ENCODE data around the gene IFT172.
"Not testable (repeated sequence)": the region's sequence is repeated elsewhere in the genome, so short reads cannot be mapped to it uniquely, and the experiment has no call there.

The IFT172 gene

DNA sequence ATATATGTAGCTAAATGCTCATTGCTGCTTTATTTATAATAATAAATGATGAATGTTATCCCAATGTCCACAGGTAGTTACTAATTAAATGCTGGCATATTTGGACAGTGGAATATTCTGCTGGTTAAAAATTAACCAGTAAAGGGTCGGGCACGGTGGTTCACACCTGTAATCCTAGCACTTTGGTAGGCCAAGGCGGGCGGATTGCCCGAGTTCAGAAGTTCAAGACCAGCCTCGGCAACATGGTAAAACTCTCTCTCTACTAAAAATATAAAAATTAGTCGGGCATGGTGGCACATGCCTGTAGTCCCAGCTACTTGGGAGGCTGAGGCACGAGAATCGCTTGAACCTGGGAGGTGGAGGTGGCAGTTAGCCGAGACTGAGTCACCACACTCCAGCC is 64.5 kb downstream of the IFT172 start:
- not testable (repeated sequence) for DNase-seq

GRCh38 chr2:27422958-27423357 is 66.6 kb downstream of the IFT172 start:
- no peak for DNase-seq

DNA sequence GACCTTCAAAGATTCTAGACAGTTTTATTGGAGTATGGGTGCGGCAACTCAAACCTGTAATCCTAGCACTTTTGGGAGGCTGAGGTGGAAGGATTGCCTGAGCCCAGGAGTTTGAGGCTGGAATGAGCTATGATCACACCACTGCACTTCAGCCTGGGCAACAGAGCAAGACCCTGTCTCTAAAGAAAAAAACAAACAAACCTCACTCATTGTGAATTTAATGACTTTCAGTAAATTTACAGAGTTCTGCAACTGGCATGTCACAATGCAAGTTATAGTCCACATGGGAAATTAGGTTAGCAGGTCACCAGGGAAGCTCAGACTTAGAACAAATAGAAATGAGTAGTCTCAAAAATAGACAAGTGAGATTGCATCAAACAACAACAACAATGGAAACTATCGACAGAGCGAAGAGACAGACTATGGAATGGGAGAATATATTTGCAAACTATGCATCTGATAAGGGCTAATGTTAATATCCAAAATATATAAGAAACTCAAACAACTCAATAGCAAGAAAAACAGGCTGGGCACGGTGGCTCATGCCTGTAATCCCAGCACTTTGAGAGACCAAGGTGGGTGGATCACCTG is 67.8 kb downstream of the IFT172 start:
- no peak for DNase-seq

DNA sequence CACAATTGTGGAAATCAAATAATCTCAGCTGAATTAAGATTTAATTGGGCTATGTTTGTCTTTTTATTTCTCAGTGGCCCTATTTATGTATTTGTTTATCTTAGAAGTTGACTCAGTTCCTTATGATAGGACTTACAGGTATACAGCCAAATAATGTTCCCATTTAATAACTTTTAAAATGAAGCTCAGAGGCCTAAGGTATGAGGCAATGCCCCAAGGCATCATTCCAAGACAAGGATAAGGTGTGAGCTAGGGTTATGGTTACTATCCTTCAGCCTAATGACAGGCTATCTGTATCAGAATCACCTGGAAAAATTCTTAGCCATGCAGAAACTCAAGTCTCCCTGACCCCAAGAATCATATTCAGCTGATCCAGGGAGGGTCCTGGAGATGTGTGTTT is 68.5 kb downstream of the IFT172 start:
- DNase-seq = no peak

DNA sequence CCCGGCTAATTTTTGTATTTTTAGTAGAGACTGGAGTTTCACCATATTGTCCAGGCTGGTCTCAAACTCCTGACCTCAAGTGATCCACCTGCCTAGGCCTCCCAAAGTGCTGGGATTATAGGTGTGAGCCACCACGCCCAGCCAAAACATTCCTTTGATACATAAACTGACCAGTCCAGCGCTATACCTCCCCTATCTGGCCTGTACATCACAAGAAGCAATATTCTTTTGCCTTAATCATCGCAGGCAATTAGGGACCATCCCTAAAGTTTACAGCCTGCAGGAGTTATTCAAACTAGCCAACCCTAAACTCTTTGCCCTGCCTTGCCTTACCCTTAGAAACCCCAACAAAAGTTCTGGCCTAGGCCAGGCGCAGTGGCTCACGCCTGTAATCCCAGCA is 73.4 kb downstream of the IFT172 start:
- DNase-seq = no peak

- no peak for DNase-seq
Measured at GRCh38 chr2:27412419-27413152, 77.0 kb downstream of the IFT172 start.

DNA sequence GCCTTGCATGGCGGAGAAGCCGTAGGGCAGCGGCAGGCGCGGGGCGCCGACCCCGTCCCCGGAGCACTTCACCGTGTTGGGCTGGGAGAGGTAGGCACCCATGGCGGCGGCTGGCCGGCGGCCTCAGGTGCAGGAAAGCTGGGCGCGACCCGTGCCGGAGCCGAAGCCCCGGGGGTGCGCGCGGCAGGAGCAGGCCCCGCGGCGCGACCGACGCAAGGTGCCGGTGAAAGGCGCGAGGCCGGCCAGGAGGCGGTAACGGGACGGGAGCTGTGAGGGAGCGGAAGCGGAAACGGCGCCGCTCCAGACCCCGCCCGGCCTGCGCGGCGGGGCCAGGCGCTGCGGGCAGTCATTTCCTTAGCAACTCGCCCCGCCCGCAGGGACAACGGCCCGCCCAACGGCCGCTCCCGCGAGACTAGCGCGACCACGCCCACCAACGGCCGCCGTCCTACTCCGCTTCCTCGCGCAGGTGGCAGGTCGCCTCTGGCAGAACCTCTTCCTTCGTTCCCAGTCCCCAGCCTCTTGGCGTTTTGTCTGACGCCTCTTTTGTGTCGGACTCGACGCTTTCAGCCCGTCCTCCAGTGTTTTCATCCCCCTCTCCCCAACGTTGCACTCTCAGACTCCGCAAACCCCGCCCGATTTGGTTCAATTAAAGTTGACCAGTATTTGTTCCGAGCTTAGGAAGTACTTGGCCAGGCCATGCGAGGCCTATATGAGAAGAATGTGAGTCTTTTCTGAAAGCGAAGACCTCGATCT is 80.0 kb downstream of the IFT172 start, which contains the start of gene PPM1G:
PPM1G (minus strand) TSS at position 271 of the 753 bp plus-strand sequence; CDS start at position 102, 169 bp downstream.
- peak; percentile 85 for DNase-seq

GRCh38 chr2:27408601-27409320 is 80.8 kb downstream of the IFT172 start:
- no peak for DNase-seq

- DNase-seq = no peak
Measured at GRCh38 chr2:27407798-27408491, 81.6 kb downstream of the IFT172 start.

DNA sequence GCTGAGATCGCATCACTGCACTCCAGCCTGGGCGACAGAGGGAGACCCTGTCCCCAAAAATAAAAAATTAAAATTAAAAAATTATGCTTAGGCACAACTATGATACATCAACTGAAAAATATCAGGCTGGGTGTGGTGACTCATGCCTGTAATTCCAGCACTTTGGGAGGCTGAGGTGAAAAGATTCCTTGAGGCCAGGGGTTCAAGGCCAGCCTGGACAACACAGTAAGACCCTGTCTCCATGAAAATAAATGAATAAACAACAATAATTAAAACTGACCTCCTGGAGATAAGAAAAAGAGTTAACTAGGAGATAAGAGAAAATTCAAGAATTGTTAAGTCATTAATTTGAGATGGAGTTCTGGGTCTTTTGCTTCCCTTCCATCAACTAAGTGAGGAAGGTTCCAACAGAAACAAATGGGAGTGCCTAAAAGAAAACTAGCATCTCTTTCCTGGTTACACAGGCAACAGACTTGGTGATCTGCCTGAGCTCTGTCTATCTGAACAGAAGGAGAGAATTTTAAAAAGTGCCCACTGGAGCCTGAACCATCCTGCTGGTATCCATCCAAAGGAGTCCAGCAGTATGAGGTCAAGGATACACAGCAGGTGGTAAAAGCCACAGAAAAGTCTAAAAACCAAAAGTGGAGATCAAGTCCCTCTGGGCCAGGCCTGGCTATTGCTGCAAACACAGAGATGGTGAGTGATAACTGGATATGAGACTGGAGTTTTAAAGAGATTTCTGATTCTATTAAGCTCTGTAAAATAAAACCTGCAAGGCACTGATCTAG is 89.0 kb downstream of the IFT172 start:
- DNase-seq = no peak

GRCh38 chr2:27398962-27399361 is 90.6 kb downstream of the IFT172 start:
- DNase-seq = no peak

Measured in GF-D8 (cell line).